GM12801 (cell line): ENCODE measurements around the gene DPEP3.

Experiments
- CTCF ChIP-seq: IDR thresholded peaks from one replicate; pipeline ENCODE4 v1.5.1; 2011; ENCODE audit warnings: control low read depth; ENCODE audit not compliant: insufficient read length; ENCODE audit errors: extremely low read depth

DPEP3 gene

GRCh38 chr16:67943256-67943618 is 37.1 kb downstream of the DPEP3 start:
- TF ChIP-seq CTCF = no peak

GRCh38 chr16:67942510-67943255 is 37.6 kb downstream of the DPEP3 start:
- TF ChIP-seq CTCF = no peak

- TF ChIP-seq CTCF = no peak
Observed at GRCh38 chr16:67942200-67942509, 38.1 kb downstream of the DPEP3 start.

GRCh38 chr16:67941469-67942199 is 38.7 kb downstream of the DPEP3 start:
- TF ChIP-seq CTCF = no peak

GRCh38 chr16:67940446-67941089 is 39.7 kb downstream of the DPEP3 start:
- TF ChIP-seq CTCF = no peak

- no peak for TF ChIP-seq CTCF
Observed at GRCh38 chr16:67939507-67940445, 40.5 kb downstream of the DPEP3 start.

GRCh38 chr16:67936880-67937605 is 43.3 kb downstream of the DPEP3 start:
- no peak for TF ChIP-seq CTCF
